ENCODE results near the gene MED13L. TPM values are rescaled to one million over a fixed set of nuclear protein-coding genes. Genes with fewer than 3 reads are reported as not detected.

MED13L gene
- total and polyA plus RNA-seq, 2 of the 8 experiments (the other 6 are each of a cell fraction or from before 2014, with no cell fraction given): 15.9 to 51.7 TPM

GRCh38 chr12:116299665-116300328 is 22.3 kb upstream of the MED13L start:
- H3K4me2 ChIP-seq (ENCODE audit: insufficient read depth in 1 of 2, low read depth in 2 of 2, low read length in 2 of 2): no peak overlapping the region
- H3K36me3 ChIP-seq (ENCODE audit: control insufficient read depth in 2 of 4, insufficient read depth in 4 of 4, low read length in 3 of 4): no peaks in the 10 kb centered on the region
- no peak overlapping the region for H4K8ac ChIP-seq (ENCODE audit: extremely low read depth, insufficient read depth, low read length)
- ChIA-PET POLR2A (ENCODE audit: partially characterized antibody) (interaction anchor here (1.0 kb wide), 1 partner anchor 23 kb away, joined by 3 read pairs; no protein-coding TSS in a partner anchor), CTCF (ENCODE audit: partially characterized antibody) (interaction anchor here (0.6 to 1.9 kb wide), 5 partner anchors 9 to 253 kb away, joined by 3 to 5 read pairs (median 3); no protein-coding TSS in a partner anchor)
- H3K79me2 ChIP-seq (ENCODE audit: control insufficient read depth in 1 of 2, insufficient read depth in 2 of 2, low read length in 2 of 2): no peaks in the 10 kb centered on the region
- no peak overlapping the region for H3K4me3 ChIP-seq (ENCODE audit: extremely low read depth in 1 of 4, insufficient read depth in 2 of 4, low read depth in 3 of 4, low read length in 4 of 4)
- no peak overlapping the region for H4K91ac ChIP-seq (replicated peaks; ENCODE audit: insufficient read length, low read length)
- no peak overlapping the region for H2BK12ac ChIP-seq (ENCODE audit: low read depth, low read length)
- peaks cover 0 to 5% (median 1%) of the 10 kb centered on the region in 4 experiments; a peak in 2 of 7 replicates for H3K4me1 ChIP-seq (replicated peaks in 1 of 4; ENCODE audit: control insufficient read depth in 3 of 4, insufficient read depth in 4 of 4, low read length in 3 of 4)
- peaks cover 0 to 2% of the 10 kb centered on the region in 2 experiments for H4K20me1 ChIP-seq (replicated peaks in 1 of 2; ENCODE audit: control insufficient read depth in 1 of 2, insufficient read depth in 2 of 2, low read length in 2 of 2)
- no peak overlapping the region; the same call in 1 of the 2 replicates for H2BK20ac ChIP-seq (ENCODE audit: low read length)
- H3K23ac ChIP-seq (ENCODE audit: insufficient read length): no peak overlapping the region
- FAIRE-seq (no peak), DNase-seq (ENCODE audit: low read depth in 1 of 2, low spot score in 2 of 2) (no peak)
- no peak overlapping the region for H2BK15ac ChIP-seq (ENCODE audit: low read length)
- H3K56ac ChIP-seq (replicated peaks; ENCODE audit: insufficient read length, low read depth, low read length): no peak overlapping the region
- no peaks in the 10 kb centered on the region for H3K27me3 ChIP-seq (replicated peaks in 1 of 4; ENCODE audit: control insufficient read depth in 3 of 4, extremely low read depth in 1 of 4, insufficient read depth in 3 of 4, low read length in 3 of 4)
- H2AFZ ChIP-seq (ENCODE audit: low read length): 0 out of 2 replicates have a peak overlapping the region, but pooled peaks have one; percentile 41
- no peak overlapping the region for H2BK120ac ChIP-seq (replicated peaks; ENCODE audit: low read depth, low read length)
- no peak overlapping the region for H3K4ac ChIP-seq (replicated peaks; ENCODE audit: insufficient read length, low read depth, low read length)
- no peak overlapping the region for H4K5ac ChIP-seq (ENCODE audit: insufficient read length, low read depth, low read length)
- H3K18ac ChIP-seq (ENCODE audit: extremely low read depth, low read length): no peak overlapping the region
- H3K9ac ChIP-seq (replicated peaks in 1 of 4; ENCODE audit: extremely low read depth in 1 of 4, low read depth in 3 of 4, low read length in 3 of 4): no peak overlapping the region
- H3K23me2 ChIP-seq (ENCODE audit: low read depth, low read length): peaks cover 3% of the 10 kb centered on the region; the same call in 1 of the 2 replicates
- H3K27ac ChIP-seq (ENCODE audit: low read depth, low read length): no peak overlapping the region
- no peak overlapping the region for H2BK5ac ChIP-seq (ENCODE audit: low read depth, low read length)
- no peak overlapping the region for H3K14ac ChIP-seq (ENCODE audit: insufficient read length)
- 87% methylated on average over 9 of the region's 9 CpGs; no CpG with 5 or more reads in 1 of the 2 experiments for WGBS, 2 experiments (ENCODE audit: extremely low coverage in 1 of 2, insufficient coverage in 1 of 2, insufficient read length in 1 of 2, insufficient replicate concordance in 2 of 2, low coverage in 1 of 2, low lambda C conversion rate in 2 of 2, missing lambda C conversion rate in 1 of 2)
- H3K79me1 ChIP-seq (ENCODE audit: low read depth, low read length): no peaks in the 10 kb centered on the region
- no peaks in the 10 kb centered on the region for H3K9me3 ChIP-seq (ENCODE audit: insufficient read depth in 2 of 2, low read depth in 1 of 2, low read length in 1 of 2)
- H2AK5ac ChIP-seq (ENCODE audit: low read depth, low read length): no peak overlapping the region
- no peak for TF ChIP-seq ZNF274 (IDR thresholded peaks at IDR 0.05; ENCODE audit: borderline replicate concordance, extremely low read depth, low read length)
- no peak for TF ChIP-seq CHD1 (IDR thresholded peaks at IDR 0.05; ENCODE audit: low read depth, low read length)
- TF ChIP-seq TAF7 (optimal IDR thresholded peaks at IDR 0.05; ENCODE audit: borderline replicate concordance, low read depth, low read length): no peak
- no peak for TF ChIP-seq TBP (IDR thresholded peaks at IDR 0.05; ENCODE audit: low read depth, low read length)
- no peak for TF ChIP-seq BACH1 (IDR thresholded peaks at IDR 0.05; ENCODE audit: low read length)
